Measurements from ENCODE around the gene RASSF1. TPM values are rescaled to one million over a fixed set of nuclear protein-coding genes. Genes with fewer than 3 reads are reported as not detected.

RASSF1 gene
- total and polyA plus RNA-seq, 2 of the 13 experiments (the other 11 are each of a cell fraction or from before 2014, with no cell fraction given) = 10.2 to 27.5 TPM

GRCh38 chr3:50292159-50293078, 48.2 kb downstream of the RASSF1 start, which contains the start of gene IFRD2 (continued):
- TF ChIP-seq ARID4A (CRISPR knock-in tag; IDR thresholded peaks at IDR 0.05; ENCODE audit: borderline replicate concordance) = peak; percentile 95
- TF ChIP-seq ZNF280D (CRISPR knock-in tag; IDR thresholded peaks at IDR 0.05) = no peak; the same call in 1 of the 2 replicates
- no peak for TF ChIP-seq ZNF292 (CRISPR knock-in tag; IDR thresholded peaks at IDR 0.05; ENCODE audit: borderline replicate concordance, low read depth)
- no peak for TF ChIP-seq ZNF75D (CRISPR knock-in tag; IDR thresholded peaks at IDR 0.05; ENCODE audit: borderline replicate concordance)
- TF ChIP-seq AGO1 (IDR thresholded peaks at IDR 0.05; ENCODE audit: low read depth, low read length, poor library complexity, severe bottlenecking) = peak; percentile 82
- TF ChIP-seq JUND (CRISPR knock-in tag; IDR thresholded peaks at IDR 0.05) = no peak; the same call in 1 of the 2 replicates
- peak; percentile 63; the same call in 1 of the 2 replicates for TF ChIP-seq ZNF547 (CRISPR knock-in tag; IDR thresholded peaks at IDR 0.05)
- no peak for TF ChIP-seq RELA (CRISPR knock-in tag; IDR thresholded peaks at IDR 0.05)
- peak; percentile 95; the same call in 1 of the 2 replicates for TF ChIP-seq KLF12 (CRISPR knock-in tag; IDR thresholded peaks at IDR 0.05; ENCODE audit: borderline replicate concordance)
- peak; percentile 95 for TF ChIP-seq NR2C2 (CRISPR knock-in tag; IDR thresholded peaks at IDR 0.05; ENCODE audit: borderline replicate concordance)
- TF ChIP-seq AKAP8 (CRISPR knock-in tag; IDR thresholded peaks at IDR 0.05) = peak; percentile 78; the same call in 1 of the 2 replicates
- TF ChIP-seq ZNF556 (CRISPR knock-in tag; IDR thresholded peaks at IDR 0.05; ENCODE audit: borderline replicate concordance) = 0 out of 2 replicates have a peak, but pooled peaks have one; percentile 49
- TF ChIP-seq HES4 (CRISPR knock-in tag; IDR thresholded peaks at IDR 0.05; ENCODE audit: borderline replicate concordance) = 0 out of 2 replicates have a peak, but pooled peaks have one; percentile 48
- peak; percentile 8; the same call in 1 of the 2 replicates for TF ChIP-seq ELF3 (CRISPR knock-in tag; IDR thresholded peaks at IDR 0.05)
- TF ChIP-seq NFE2L2 (IDR thresholded peaks at IDR 0.05; ENCODE audit: low read length) = peak; percentile 26; the same call in 1 of the 2 replicates
